Caco-2 (cell line): ENCODE results near the gene RSBN1. TPM values are rescaled to one million over a fixed set of nuclear protein-coding genes. Genes with fewer than 3 reads are reported as not detected.

ENCODE experiments used
- BruUV-seq: library from RNA; stranded (reverse); fragments of 400-500 nt; replicated peaks from 2 replicates; lab custom pipeline; 2021; lab: Mats Ljungman, UMichigan
- CTCF ChIA-PET: fragments of 300-600 bp; sonication (Branson Sonifier 250); formaldehyde crosslinking; loops from one replicate; lab custom pipeline; 2022; ENCODE audit warnings: antibody characterized with exemption; lab: Charles Lee
- POLR2A ChIA-PET: fragments of 300-600 bp; sonication (Branson Sonifier 250); formaldehyde crosslinking; loops from one replicate; lab custom pipeline; 2022; ENCODE audit warnings: antibody characterized with exemption; lab: Charles Lee
- DNase-seq, 2 experiments: peaks; one replicate each; pipeline versions ENCODE4 v3.0.0 to v3.0.0-alpha.2; 2020 to 2022
- H3K27me3 ChIP-seq: replicated peaks from 2 replicates; pipeline ENCODE4 v1.6.0; 2011; ENCODE audit warnings: low read length; ENCODE audit not compliant: control insufficient read depth, insufficient read depth
- H3K36me3 ChIP-seq: 2 replicates; pipeline ENCODE4 v1.5.1; 2011; ENCODE audit warnings: low read length; ENCODE audit not compliant: control insufficient read depth, insufficient read depth
- H3K4me1 ChIP-seq: fragments of 250-450 bp; sonication (Bioruptor Pico); 2 replicates; pipeline ENCODE4 v1.5.1; 2020; ENCODE audit warnings: mild to moderate bottlenecking
- H3K4me3 ChIP-seq: 2 replicates; pipeline ENCODE4 v1.5.1; 2011; ENCODE audit warnings: low read depth, mild to moderate bottlenecking, control low read depth, low read length
- H3K9me3 ChIP-seq: fragments of 250-450 bp; sonication (Bioruptor Pico); 2 replicates; pipeline ENCODE4 v1.5.1; 2020; ENCODE audit warnings: mild to moderate bottlenecking, moderate library complexity
- H3K27ac Mint-ChIP-seq: one replicate; pipeline ENCODE4 v1.8.0; 2022; ENCODE audit warnings: mixed read lengths; ENCODE audit not compliant: unreplicated experiment
- H3K27me3 Mint-ChIP-seq: one replicate; pipeline ENCODE4 v1.8.0; 2022; ENCODE audit warnings: mixed read lengths; ENCODE audit not compliant: insufficient read depth, unreplicated experiment
- H3K36me3 Mint-ChIP-seq: one replicate; pipeline ENCODE4 v1.8.0; 2022; ENCODE audit warnings: mild to moderate bottlenecking, mixed read lengths; ENCODE audit not compliant: insufficient read depth, unreplicated experiment
- H3K4me1 Mint-ChIP-seq: one replicate; pipeline ENCODE4 v1.8.0; 2022; ENCODE audit warnings: low read depth, mixed read lengths; ENCODE audit not compliant: unreplicated experiment
- H3K4me3 Mint-ChIP-seq: one replicate; pipeline ENCODE4 v1.8.0; 2022; ENCODE audit warnings: mild to moderate bottlenecking, moderate library complexity, mixed read lengths; ENCODE audit not compliant: unreplicated experiment
- H3K9me3 Mint-ChIP-seq: one replicate; pipeline ENCODE4 v1.8.0; 2022; ENCODE audit warnings: mixed read lengths; ENCODE audit not compliant: unreplicated experiment
- CTCF ChIP-seq, 2 experiments: fragments of 200-600 bp in 1 of 2; IDR thresholded peaks; 1 replicate in 1 of 2; 2 replicates in 1 of 2; pipeline versions ENCODE4 v1.5.1 to v1.8.0; 2011 to 2022; ENCODE audit warnings: antibody characterized with exemption in 1 of 2, control low read depth in 1 of 2, inconsistent platforms in 1 of 2, low read depth in 1 of 2, low read length in 1 of 2, mild to moderate bottlenecking in 1 of 2, moderate library complexity in 1 of 2; ENCODE audit not compliant: insufficient read depth in 1 of 2, severe bottlenecking in 1 of 2, unreplicated experiment in 1 of 2
- intact Hi-C: fragments of 100-400 bp; cut with micrococcal nuclease; formaldehyde crosslinking; loops from one replicate; pipeline ENCODE4 v1.10.0; 2022; ENCODE audit not compliant: unreplicated experiment
- total RNA-seq: library from RNA; stranded (reverse); gene quantifications from 2 replicates; pipeline ENCODE4 v1.2.3, GENCODE V29; 2022

Gene RSBN1
- total RNA-seq, 1 experiment from 2014 or later = 7.3 TPM

- no peaks in the 10 kb centered on the region for H3K9me3 ChIP-seq
- BruUV-seq = no TSS peak
- Mint-ChIP-seq H3K4me1 (no peaks in the 10 kb centered on the region), H3K27me3 (no peaks in the 10 kb centered on the region), H3K27ac (no peak overlapping the region), H3K9me3 (no peaks in the 10 kb centered on the region), H3K4me3 (no peak overlapping the region), H3K36me3 (peaks cover 16% of the 10 kb centered on the region)
- intact Hi-C loops = loop anchor here (5.0 kb wide), 1 partner anchor 40 kb away; no protein-coding TSS in a partner anchor
- H3K36me3 ChIP-seq = no peaks in the 10 kb centered on the region
- no peaks in the 10 kb centered on the region; the same call in 1 of the 2 replicates for H3K4me1 ChIP-seq
- no peak for DNase-seq
- POLR2A ChIA-PET = no interaction called here
- TF ChIP-seq CTCF (IDR thresholded peaks at IDR 0.05; ENCODE audit: insufficient read depth in 1 of 2, low read depth in 1 of 2, low read length in 1 of 2, severe bottlenecking in 1 of 2, unreplicated experiment in 1 of 2) = no peak
- H3K27me3 ChIP-seq = no peaks in the 10 kb centered on the region
- no peak overlapping the region for H3K4me3 ChIP-seq
- CTCF ChIA-PET = no interaction called here
Observed at GRCh38 chr1:113761937-113762336, 50.3 kb downstream of the RSBN1 start.

- Histone ChIP-seq H3K9me3 (no peaks in the 10 kb centered on the region), H3K27me3 (no peaks in the 10 kb centered on the region), H3K4me3 (peak overlapping the region; percentile 65), H3K36me3 (no peaks in the 10 kb centered on the region), H3K4me1 (no peaks in the 10 kb centered on the region; the same call in 1 of the 2 replicates)
- ChIA-PET POLR2A (no interaction called here), CTCF (interaction anchor here (0.7 kb wide), 1 partner anchor 34 kb away, joined by 4 read pairs; no protein-coding TSS in a partner anchor)
- Mint-ChIP-seq H3K27me3 (no peaks in the 10 kb centered on the region), H3K4me1 (no peaks in the 10 kb centered on the region), H3K27ac (peak overlapping the region; percentile 75), H3K9me3 (no peaks in the 10 kb centered on the region), H3K4me3 (peak overlapping the region; percentile 77), H3K36me3 (peaks cover 16% of the 10 kb centered on the region)
- no peak for TF ChIP-seq CTCF (IDR thresholded peaks at IDR 0.05; ENCODE audit: insufficient read depth in 1 of 2, low read depth in 1 of 2, low read length in 1 of 2, severe bottlenecking in 1 of 2, unreplicated experiment in 1 of 2)
- no peak for DNase-seq
- no TSS peak for BruUV-seq
- intact Hi-C loops = loop anchor here (5.0 kb wide), 1 partner anchor 42 kb away; no protein-coding TSS in a partner anchor
Observed at GRCh38 chr1:113760102-113761080, 51.9 kb downstream of the RSBN1 start.

GRCh38 chr1:113759333-113760101 is 52.8 kb downstream of the RSBN1 start, which contains the start of gene PHTF1:
Gene PHTF1, minus strand, starts transcription at chr1:113759486. Its CDS starts 783 bp downstream, at chr1:113758703.
- ChIA-PET CTCF (interaction anchor here (0.7 kb wide), 1 partner anchor 35 kb away, joined by 4 read pairs; no protein-coding TSS in a partner anchor), POLR2A (interaction anchor here (0.6 kb wide), 2 partner anchors 51 to 667 kb away, joined by 4 to 7 read pairs; no protein-coding TSS in a partner anchor)
- Mint-ChIP-seq H3K4me1 (no peaks in the 10 kb centered on the region), H3K27ac (peak within 1 kb of the TSS; percentile 75), H3K27me3 (no peaks in the 10 kb centered on the region), H3K4me3 (peak within 1 kb of the TSS; percentile 77), H3K36me3 (peaks cover 16% of the 10 kb centered on the region), H3K9me3 (no peaks in the 10 kb centered on the region)
- Histone ChIP-seq H3K9me3 (no peaks in the 10 kb centered on the region), H3K36me3 (no peaks in the 10 kb centered on the region), H3K27me3 (no peaks in the 10 kb centered on the region), H3K4me3 (peak within 1 kb of the TSS; percentile 65), H3K4me1 (no peaks in the 10 kb centered on the region; the same call in 1 of the 2 replicates)
- DNase-seq = peak; percentile 59 to 75
- BruUV-seq = TSS peak; percentile 91
- intact Hi-C loops = loop anchor here (2.0 to 5.0 kb wide), 2 partner anchors 43 to 53 kb away; partner anchors contain the start of gene RSBN1
- no peak for TF ChIP-seq CTCF (IDR thresholded peaks at IDR 0.05; ENCODE audit: insufficient read depth in 1 of 2, low read depth in 1 of 2, low read length in 1 of 2, severe bottlenecking in 1 of 2, unreplicated experiment in 1 of 2)
